Tibial nerve (tissue), 4 donors: ENCODE measurements around the gene DYNC1I1.

ENCODE experiments used
- EP300 ChIP-seq, 2 donors: sonication (generic); formaldehyde crosslinking; IDR thresholded peaks; one replicate each; pipeline ENCODE4 v1.6.1; 2017; ENCODE audit warnings: antibody characterized with exemption in 2 of 2, mild to moderate bottlenecking in 1 of 2
- POLR2A ChIP-seq, 2 donors: fragments of 450-650 bp; IDR thresholded peaks; one replicate each; pipeline ENCODE4 v1.6.1; 2017; ENCODE audit warnings: antibody characterized with exemption in 2 of 2, mild to moderate bottlenecking in 2 of 2, moderate library complexity in 2 of 2
- TF ChIP-seq, protein P1 (sequence below), 5 experiments: fragments of 200-600 bp in 3 of 5; fragments of 450-650 bp in 2 of 5; sonication (generic) in 3 of 5; IDR thresholded peaks; one replicate each; pipeline ENCODE4 v1.5.1; 2016 to 2019; ENCODE audit warnings: antibody characterized with exemption in 5 of 5, mild to moderate bottlenecking in 3 of 5, moderate library complexity in 2 of 5

DNA sequence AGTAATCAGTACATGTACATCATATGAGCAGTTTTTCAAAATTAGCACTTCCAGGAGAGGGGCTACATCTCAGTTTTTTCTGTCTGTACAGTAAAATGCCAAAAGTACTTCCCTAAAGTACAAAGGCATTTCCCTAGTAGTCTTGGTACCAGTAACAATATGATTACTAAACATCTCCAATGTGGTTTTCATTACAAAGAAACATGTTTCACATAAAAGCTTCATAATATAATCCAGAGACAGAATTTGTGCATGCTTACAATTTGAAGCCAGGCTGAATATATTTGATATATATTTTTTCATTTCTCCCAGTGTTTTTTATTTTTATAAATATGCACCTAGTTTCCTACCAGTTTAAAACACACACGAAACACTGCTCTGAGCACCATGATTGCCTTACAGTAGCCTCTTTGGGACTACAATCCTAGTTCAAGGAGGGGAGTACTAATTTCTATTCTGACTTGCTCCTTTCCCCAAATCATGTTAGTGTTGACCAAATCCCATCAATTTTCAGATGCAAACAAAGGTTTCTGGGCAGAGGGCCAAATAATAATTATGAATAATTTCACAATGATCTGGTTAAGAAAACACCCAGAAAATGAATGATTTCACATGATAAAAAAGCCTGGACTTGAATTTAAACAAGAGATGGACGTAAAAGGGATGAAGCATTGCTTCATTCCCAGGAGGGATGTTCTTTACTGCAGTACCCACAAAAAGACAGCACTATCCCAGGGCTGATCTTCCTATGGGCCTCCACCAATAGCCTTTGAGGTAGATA is 348.3 kb downstream of the DYNC1I1 start:
- TF ChIP-seq POLR2A (IDR thresholded peaks at IDR 0.05) = no peak
- TF ChIP-seq, protein P1, sequence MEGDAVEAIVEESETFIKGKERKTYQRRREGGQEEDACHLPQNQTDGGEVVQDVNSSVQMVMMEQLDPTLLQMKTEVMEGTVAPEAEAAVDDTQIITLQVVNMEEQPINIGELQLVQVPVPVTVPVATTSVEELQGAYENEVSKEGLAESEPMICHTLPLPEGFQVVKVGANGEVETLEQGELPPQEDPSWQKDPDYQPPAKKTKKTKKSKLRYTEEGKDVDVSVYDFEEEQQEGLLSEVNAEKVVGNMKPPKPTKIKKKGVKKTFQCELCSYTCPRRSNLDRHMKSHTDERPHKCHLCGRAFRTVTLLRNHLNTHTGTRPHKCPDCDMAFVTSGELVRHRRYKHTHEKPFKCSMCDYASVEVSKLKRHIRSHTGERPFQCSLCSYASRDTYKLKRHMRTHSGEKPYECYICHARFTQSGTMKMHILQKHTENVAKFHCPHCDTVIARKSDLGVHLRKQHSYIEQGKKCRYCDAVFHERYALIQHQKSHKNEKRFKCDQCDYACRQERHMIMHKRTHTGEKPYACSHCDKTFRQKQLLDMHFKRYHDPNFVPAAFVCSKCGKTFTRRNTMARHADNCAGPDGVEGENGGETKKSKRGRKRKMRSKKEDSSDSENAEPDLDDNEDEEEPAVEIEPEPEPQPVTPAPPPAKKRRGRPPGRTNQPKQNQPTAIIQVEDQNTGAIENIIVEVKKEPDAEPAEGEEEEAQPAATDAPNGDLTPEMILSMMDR (IDR thresholded peaks at IDR 0.05) = no peak
- TF ChIP-seq EP300 (IDR thresholded peaks at IDR 0.05) = no peak
